ENCODE data around the gene SYT3. TPM values are rescaled to one million over a fixed set of nuclear protein-coding genes. Genes with fewer than 3 reads are reported as not detected.

Gene SYT3
- polyA plus RNA-seq, 1 donor (not counting 4 experiments of a cell fraction or from before 2014, with no cell fraction given): not detected

GRCh38 chr19:50678323-50678722 is 38.6 kb upstream of the SYT3 start:
- Histone ChIP-seq H2AFZ (ENCODE audit: control insufficient read depth, low read length) (no peak overlapping the region), H3K9me3 (ENCODE audit: control insufficient read depth, low read depth, low read length) (no peaks in the 10 kb centered on the region), H3K4me2 (ENCODE audit: control insufficient read depth, extremely low read depth, insufficient read depth, low read depth, low read length) (no peak overlapping the region), H3K27me3 (ENCODE audit: control insufficient read depth, extremely low read depth, insufficient read depth, low read length) (peaks cover under 1% of the 10 kb centered on the region), H3K4me3 (ENCODE audit: control insufficient read depth in 2 of 3, extremely low read depth in 1 of 3, insufficient read depth in 2 of 3, low read depth in 1 of 3, low read length in 3 of 3) (no peak overlapping the region), H3K27ac (ENCODE audit: control insufficient read depth, insufficient read depth, low read length) (no peak overlapping the region), H3K79me2 (ENCODE audit: control insufficient read depth, insufficient read depth, low read length) (no peaks in the 10 kb centered on the region), H3K36me3 (ENCODE audit: control insufficient read depth in 2 of 2, extremely low read depth in 1 of 2, insufficient read depth in 2 of 2, low read length in 2 of 2) (no peaks in the 10 kb centered on the region), H4K20me1 (ENCODE audit: control insufficient read depth, extremely low read depth, insufficient read depth, low read length) (no peaks in the 10 kb centered on the region), H3K9ac (ENCODE audit: control insufficient read depth, extremely low read depth, insufficient read depth, low read length) (no peak overlapping the region), H3K9me1 (ENCODE audit: control insufficient read depth, extremely low read depth, insufficient read depth, low read length) (no peaks in the 10 kb centered on the region), H3K4me1 (ENCODE audit: control insufficient read depth, extremely low read depth, insufficient read depth, low read length) (no peaks in the 10 kb centered on the region)
- dilution Hi-C loops (cut with MboI; ENCODE audit: extremely low pct_ligation_motif_present, low sequenced_read_pairs): no loop called here
- no peak for FAIRE-seq
- no peak for DNase-seq (ENCODE audit: low read depth, low spot score)
- no peak for TF ChIP-seq CTCF (optimal IDR thresholded peaks at IDR 0.05 in 1 of 3, IDR thresholded peaks at IDR 0.05 in 1 of 3, conservative IDR thresholded peaks at IDR 0.05 in 1 of 3; ENCODE audit: extremely low read depth in 1 of 3, insufficient read depth in 2 of 3, low read length in 3 of 3)
- no peak for TF ChIP-seq EZH2 (IDR thresholded peaks at IDR 0.05; ENCODE audit: low read length)

- no peaks in the 10 kb centered on the region for H3K36me3 ChIP-seq (ENCODE audit: control insufficient read depth in 2 of 2, extremely low read depth in 1 of 2, insufficient read depth in 2 of 2, low read length in 2 of 2)
- peaks cover 8% of the 10 kb centered on the region for H3K27me3 ChIP-seq (ENCODE audit: control insufficient read depth, extremely low read depth, insufficient read depth, low read length)
- H3K4me1 ChIP-seq (ENCODE audit: control insufficient read depth, extremely low read depth, insufficient read depth, low read length): no peaks in the 10 kb centered on the region
- FAIRE-seq (no peak), DNase-seq (ENCODE audit: low read depth, low spot score) (no peak)
- dilution Hi-C loops (cut with MboI; ENCODE audit: extremely low pct_ligation_motif_present, low sequenced_read_pairs): no loop called here
- H3K4me3 ChIP-seq (ENCODE audit: control insufficient read depth in 2 of 3, extremely low read depth in 1 of 3, insufficient read depth in 2 of 3, low read depth in 1 of 3, low read length in 3 of 3): no peak overlapping the region
- TF ChIP-seq CTCF (optimal IDR thresholded peaks at IDR 0.05 in 1 of 3, IDR thresholded peaks at IDR 0.05 in 1 of 3, conservative IDR thresholded peaks at IDR 0.05 in 1 of 3; ENCODE audit: extremely low read depth in 1 of 3, insufficient read depth in 2 of 3, low read length in 3 of 3): no peak
- no peak overlapping the region for H3K9ac ChIP-seq (ENCODE audit: control insufficient read depth, extremely low read depth, insufficient read depth, low read length)
- no peaks in the 10 kb centered on the region for H3K9me1 ChIP-seq (ENCODE audit: control insufficient read depth, extremely low read depth, insufficient read depth, low read length)
- no peak overlapping the region for H3K4me2 ChIP-seq (ENCODE audit: control insufficient read depth, extremely low read depth, insufficient read depth, low read depth, low read length)
- no peak overlapping the region for H3K27ac ChIP-seq (ENCODE audit: control insufficient read depth, insufficient read depth, low read length)
- H2AFZ ChIP-seq (ENCODE audit: control insufficient read depth, low read length): no peak overlapping the region
- no peaks in the 10 kb centered on the region for H3K9me3 ChIP-seq (ENCODE audit: control insufficient read depth, low read depth, low read length)
- H4K20me1 ChIP-seq (ENCODE audit: control insufficient read depth, extremely low read depth, insufficient read depth, low read length): no peaks in the 10 kb centered on the region
- no peaks in the 10 kb centered on the region for H3K79me2 ChIP-seq (ENCODE audit: control insufficient read depth, insufficient read depth, low read length)
Observed at GRCh38 chr19:50677636-50678035, 38.0 kb upstream of the SYT3 start.
